Airway epithelial cell (primary cell): ENCODE results near the gene MSX1. TPM values are rescaled to one million over a fixed set of nuclear protein-coding genes. Genes with fewer than 3 reads are reported as not detected.

Source experiments
- total RNA-seq: library from RNA; depleted of rRNA; stranded (reverse); fragments of >200 nt; gene quantifications from 2 replicates; pipeline ENCODE4 v1.2.3, GENCODE V29; 2015

Gene MSX1
- 0.14 TPM in 1 of 2 replicates, not detected in the other for total RNA-seq

GRCh38 chr4:4859325-4859798, at the start of gene MSX1:
MSX1 (plus strand) TSS chr4:4859665; CDS start chr4:4859900, 235 bp downstream.

Other genes with a start within 250 kb of the MSX1 start
- not detected in 2 replicates for gene CYTL1, start 159.8 kb downstream of the MSX1 start, total RNA-seq
- not detected in 2 replicates for gene STK32B, start 191.8 kb downstream of the MSX1 start, total RNA-seq